GM21526 (cell line): ENCODE measurements around the gene HLCS.

ENCODE experiments used
- ATAC-seq: cut with Tn5 transposase; IDR thresholded peaks from one replicate; pipeline ENCODE4 v1.9.1; 2021; ENCODE audit warnings: moderate library complexity; ENCODE audit not compliant: unreplicated experiment, low FRiP score

The HLCS gene

DNA sequence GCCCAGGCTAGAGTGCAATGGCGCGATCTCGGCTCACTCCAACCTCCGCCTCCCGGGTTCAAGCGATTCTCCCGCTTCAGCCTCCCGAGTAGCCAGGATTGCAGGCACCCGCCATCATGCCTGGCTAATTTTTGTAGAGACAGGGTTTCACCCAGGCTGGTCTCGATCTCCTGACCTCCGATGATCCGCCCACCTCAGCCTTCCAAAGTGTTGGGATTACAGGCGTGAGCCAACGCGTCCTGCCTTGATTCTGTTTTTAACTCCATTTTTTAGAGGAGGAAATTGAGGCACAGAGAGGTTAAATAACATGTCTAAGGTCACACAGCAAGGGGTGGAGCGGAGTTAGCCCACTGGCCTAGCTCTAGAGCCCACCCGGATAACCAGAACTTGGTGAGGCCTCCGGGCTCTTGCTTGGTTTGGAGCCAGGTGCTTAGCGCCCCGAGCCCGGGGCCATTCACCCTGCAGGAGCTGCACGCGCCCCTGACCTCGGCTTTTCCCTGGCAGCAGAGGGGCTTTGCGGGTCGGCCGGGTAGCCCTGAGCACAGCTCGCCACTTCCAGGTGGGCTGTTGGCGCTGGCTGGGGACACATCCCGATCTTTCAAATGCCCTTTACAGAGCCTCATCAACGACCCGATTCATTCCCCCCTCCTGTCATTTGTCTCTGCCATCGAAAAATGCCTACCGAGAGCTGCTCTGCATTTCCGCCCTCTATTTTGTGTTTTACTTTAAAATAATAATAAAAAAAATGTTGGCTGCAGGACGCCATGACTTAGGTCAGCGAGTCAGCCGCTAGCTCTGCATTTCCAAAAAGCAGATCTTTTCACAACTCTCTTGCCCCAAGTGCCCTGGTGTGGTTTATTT lies 256.4 kb downstream of the HLCS start:
- ATAC-seq = no peak

DNA sequence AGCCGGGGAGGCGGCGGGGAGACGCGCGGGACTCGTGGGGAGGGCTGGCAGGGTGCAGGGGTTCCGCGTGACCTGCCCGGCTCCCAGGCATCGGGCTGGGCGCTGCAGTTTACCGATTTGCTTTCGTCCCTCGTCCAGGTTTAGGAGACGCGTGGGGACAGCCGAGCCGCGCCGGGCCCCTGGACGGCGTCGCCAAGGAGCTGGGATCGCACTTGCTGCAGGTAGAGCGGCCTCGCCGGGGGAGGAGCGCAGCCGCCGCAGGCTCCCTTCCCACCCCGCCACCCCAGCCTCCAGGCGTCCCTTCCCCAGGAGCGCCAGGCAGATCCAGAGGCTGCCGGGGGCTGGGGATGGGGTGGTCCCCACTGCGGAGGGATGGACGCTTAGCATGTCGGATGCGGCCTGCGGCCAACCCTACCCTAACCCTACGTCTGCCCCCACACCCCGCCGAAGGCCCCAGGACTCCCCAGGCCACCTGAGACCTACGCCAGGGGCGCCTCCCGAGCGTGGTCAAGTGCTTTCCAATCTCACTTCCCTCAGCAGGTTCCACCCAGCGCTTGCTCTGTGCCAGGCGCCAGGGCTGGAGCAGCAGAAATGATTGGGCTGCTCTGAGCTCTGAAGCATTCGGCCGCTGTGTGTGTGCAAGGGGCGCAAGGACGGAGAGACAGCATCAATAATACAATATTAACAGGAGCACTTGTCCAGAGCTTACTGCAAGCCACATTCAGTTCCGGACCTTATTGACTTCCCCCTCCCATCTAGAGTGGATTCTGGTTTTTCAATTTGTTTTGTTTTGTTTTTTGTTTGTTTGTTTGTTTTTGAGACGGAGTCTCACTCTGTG lies 257.2 kb downstream of the HLCS start:
- ATAC-seq = no peak

DNA sequence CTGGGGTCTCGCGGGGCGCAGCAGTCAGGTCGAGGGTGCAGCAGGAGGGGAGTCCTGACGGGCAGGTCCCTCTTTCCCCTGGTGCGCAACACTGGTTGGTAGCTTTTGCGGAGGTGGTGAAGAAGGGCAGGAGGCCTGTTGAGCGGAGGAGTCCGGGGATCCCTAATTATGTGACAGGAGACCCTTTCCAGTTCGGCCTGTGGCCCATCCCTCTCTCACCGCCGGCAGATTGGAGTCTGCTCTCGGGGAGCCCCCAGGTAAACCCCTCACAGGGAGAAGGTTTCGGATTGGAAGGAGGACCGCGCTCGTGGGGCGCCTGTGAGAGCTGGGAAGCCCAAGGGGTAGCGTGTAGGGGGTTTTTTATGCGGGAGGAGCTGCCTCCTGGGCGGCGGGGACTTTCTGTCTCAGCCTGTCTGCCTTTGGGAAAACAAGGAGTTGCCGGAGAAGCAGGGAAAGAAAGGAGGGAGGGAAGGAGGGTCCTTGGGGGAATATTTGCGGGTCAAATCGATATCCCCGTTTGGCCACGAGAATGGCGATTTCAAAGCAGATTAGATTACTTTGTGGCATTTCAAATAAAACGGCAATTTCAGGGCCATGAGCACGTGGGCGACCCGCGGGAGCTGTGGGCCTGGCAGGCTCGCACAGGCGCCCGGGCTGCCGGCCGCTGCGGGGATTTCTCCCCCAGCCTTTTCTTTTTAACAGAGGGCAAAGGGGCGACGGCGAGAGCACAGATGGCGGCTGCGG lies 258.0 kb downstream of the HLCS start:
- ATAC-seq = no peak

DNA sequence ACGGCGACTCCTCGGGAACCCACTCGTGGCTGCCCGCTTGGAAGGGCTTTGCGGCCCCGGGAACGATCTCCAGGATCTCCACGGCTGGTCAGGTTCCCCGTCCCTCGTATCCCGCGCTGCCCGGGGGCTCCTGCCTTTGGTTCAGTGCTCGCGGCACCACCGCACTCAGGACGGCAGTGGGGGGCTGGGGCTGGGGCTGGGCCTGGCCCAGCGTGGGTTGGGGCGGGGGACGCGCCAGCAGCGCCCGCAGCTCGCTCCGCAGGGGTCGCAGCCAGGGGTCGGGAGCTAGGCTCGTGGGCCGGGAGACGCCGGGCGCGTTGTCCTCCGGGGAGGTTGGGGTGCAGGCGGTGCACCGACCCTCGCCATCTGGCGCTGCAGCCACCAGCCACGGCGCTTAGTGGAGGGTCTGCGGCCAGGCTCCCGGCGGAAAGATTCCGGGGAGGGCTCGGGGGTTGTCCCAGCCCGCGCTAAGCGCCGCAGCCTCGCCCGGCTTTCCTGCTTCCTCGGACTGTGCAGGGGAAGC lies 258.6 kb downstream of the HLCS start:
- no peak for ATAC-seq

DNA sequence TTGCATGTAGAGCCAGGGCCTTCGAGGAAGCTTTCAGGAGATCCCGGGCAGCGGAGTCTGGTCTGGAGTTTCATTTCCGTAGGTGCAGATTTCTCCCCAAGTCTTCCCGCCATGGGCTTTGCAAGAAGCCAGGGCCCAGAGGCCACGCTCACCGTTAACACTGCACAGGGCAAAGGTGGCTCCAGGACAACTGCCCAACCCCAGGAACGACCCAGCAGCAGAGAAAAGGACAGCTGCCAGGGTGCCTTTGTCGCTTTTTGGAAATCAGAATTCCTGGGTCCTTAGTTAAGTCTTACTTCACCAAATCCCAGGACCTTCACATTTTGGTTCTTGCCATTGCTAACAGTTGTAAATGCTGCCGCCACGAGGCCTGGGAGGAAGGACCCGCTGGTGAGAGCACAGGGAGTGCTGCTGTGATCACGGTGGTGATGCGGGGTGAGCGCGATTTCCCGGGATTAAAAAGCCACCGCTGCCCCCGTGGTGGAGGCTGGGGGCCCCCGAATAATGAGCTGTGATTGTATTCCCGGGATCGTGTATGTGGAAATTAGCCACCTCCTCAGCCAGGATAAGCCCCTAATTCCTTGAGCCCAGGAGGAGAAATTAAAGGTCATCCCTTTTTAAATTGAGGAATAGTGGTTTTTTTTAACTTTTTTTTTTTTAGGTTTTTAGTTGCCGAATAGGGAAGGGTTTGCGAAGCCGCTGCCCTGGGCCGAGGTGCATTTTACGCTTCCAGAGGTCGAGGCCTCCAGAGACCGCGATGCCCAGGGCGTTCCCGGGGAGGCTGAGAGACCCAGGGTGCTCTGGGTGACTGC lies 259.3 kb downstream of the HLCS start:
- no peak for ATAC-seq

DNA sequence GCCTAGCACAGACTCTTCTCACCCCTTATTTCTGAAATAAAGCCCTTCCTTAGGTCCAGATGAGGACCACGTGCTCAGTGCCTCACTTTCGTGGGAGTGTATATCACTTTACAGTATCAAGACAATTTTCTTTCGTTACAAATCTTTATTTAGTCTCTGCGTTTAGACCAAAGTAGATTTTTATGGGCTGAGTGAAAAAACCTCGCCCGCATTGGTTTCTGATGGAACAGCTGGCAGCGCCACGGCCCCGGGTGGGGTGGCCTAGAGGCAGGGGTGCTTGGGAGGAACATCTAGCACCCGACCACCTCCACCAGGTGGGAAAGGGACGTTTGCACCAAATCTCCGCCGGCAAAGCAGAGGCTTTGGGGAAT lies 260.0 kb downstream of the HLCS start:
- ATAC-seq = no peak

DNA sequence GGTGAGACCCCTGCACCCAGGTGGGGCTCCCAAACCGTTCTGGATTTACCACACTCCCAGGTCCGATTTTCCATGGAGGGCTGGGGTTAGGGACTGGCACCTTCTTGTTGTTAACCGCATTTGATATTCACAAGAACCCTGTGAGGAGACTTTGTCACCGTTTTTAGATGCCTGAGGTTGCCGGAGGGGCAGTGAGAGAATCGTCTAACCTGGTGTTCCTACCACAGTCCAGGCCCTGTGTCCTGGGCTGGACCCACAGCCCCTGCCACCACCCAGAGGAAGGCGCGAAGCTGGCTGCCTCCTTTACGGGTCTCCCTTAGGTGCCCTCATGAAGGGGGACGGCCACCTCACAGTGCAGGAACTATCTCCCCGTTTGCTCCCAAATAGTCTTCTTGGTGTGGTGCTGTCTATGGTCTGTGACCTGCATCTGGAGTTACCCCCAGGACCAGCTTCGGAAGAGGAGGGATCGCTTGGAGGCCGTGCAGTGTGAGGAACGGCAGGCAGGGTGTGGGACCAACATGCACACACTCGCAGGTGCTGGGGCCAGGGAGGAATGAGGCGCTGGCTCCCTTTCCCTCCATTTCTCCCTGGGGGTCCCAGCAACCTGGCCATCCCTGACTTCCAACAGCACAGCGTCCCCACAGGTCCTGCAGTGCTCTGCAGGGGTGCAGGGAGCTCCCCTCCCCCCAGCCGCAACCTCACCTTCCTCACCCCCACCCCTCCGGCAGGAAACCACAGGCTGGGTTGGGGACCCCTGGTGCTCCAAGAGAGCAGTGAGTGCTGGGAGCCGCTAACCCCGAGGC lies 260.6 kb downstream of the HLCS start:
- ATAC-seq = no peak

DNA sequence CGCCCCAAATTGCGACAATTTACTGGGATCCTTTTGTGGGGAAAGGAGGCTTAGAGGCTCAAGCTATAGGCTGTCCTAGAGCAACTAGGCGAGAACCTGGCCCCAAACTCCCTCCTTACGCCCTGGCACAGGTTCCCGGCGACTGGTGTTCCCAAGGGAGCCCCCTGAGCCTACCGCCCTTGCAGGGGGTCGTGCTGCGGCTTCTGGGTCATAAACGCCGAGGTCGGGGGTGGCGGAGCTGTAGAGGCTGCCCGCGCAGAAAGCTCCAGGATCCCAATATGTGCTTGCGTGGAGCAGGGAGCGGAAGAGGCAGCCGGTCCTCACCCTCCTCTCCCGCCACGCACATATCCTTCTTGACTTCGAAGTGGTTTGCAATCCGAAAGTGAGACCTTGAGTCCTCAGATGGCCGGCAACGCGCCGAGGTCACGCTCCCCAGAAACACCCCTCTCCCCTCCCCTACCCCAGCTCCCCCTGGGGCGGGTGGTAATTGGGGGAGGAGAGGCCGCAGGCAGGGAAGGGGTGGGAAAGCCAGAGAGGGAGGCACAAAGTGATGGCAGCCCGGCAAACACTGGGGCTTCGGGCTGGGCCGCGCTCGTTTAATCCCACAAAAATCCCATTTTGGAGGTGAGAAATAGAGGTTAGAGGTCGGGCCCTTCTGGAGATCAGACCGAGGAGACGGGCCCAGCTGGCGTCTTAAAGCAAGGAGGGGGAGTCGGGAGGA lies 261.4 kb downstream of the HLCS start:
- ATAC-seq = no peak

DNA sequence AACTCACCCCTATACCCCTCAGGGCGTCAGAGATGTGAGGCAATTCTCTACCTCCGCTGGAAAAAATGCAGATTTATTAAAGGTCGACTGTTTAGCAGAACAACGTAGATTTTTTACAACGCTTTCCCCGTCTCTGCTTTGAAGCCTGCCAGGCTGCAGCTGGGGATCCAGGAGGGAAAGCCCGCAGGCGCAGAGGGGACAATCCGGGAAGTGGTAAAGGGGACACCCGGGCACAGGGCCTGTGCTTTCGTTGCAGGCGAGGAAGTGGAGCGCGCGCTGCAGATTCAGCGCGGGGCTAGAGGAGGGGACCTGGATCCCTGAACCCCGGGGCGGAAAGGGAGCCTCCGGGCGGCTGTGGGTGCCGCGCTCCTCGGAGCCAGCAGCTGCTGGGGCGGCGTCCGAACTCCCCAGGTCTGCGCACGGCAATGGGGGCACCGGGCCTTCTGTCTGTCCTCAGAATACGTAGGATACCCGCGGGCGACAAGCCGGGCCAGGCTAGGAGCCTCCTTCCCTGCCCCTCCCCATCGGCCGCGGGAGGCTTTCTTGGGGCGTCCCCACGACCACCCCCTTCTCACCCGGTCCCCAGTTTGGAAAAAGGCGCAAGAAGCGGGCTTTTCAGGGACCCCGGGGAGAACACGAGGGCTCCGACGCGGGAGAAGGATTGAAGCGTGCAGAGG lies 262.1 kb downstream of the HLCS start:
- ATAC-seq = no peak

DNA sequence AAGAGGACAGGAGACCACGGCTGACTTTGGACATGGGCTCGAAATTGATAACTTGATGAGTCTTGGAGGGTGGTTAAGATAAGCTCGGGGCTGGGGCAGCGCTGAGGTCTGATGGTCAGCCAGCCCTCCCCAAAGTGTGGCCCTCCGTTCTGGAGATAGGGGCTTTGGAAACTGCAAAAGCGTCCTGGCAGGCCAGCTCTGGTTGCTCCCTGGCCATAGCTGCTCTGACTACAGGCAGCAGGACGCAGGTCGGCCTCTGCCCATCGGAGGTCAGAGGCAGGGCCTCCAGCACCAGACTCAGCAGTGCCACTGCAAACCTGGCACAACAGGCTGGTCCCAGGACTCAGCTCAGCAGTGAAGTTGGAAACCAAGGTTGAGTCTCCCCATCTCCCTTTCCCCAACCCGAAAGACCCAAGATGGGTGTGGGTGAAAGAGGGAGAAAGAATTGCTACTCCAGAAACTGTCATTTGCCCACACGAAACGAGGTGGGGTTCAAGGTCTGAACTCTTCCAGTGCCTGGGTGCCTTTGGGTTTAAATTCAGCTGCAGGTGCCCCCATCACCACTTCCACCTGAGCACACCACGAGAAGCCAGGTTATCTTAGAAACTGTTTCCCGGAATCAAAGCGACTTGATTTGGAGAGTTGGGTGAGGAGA lies 262.7 kb downstream of the HLCS start:
- ATAC-seq = no peak

DNA sequence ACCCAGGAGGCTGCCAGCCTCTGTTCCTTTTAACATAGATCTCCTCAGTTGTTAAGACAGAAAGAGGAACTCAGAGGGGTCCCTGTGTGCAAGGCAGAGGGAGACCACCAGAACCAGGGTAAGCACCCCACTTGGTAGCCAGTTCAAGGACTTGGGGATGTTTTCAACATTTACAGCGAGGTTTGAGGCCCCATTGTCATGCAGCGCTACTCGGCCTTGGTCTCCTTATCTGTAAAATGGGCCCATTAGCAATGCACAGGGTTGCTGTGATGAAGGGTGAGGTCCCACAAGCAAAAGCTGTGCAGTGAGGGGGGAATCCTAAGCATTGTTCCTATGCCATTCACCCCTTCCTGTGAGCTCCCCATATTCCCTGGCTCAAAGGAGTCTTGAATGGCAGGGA lies 263.3 kb downstream of the HLCS start:
- ATAC-seq = no peak

DNA sequence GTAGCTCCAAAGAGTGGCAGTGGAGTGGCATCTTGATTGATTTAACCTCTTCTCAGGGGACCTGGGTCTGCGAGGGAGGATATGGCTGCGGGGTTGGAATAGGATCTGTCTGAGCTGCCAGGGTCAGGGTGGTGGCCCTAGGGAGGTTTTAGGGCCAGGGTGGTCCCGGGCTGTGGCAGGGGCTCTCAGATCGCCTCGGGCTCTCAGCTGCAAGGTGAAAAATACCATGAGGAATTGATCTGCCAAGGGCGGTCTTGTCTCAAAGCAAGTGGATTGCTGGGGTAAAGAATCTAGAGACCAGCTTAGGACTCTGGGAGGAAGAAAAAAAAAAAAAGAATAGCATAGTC lies 263.9 kb downstream of the HLCS start:
- ATAC-seq = no peak

DNA sequence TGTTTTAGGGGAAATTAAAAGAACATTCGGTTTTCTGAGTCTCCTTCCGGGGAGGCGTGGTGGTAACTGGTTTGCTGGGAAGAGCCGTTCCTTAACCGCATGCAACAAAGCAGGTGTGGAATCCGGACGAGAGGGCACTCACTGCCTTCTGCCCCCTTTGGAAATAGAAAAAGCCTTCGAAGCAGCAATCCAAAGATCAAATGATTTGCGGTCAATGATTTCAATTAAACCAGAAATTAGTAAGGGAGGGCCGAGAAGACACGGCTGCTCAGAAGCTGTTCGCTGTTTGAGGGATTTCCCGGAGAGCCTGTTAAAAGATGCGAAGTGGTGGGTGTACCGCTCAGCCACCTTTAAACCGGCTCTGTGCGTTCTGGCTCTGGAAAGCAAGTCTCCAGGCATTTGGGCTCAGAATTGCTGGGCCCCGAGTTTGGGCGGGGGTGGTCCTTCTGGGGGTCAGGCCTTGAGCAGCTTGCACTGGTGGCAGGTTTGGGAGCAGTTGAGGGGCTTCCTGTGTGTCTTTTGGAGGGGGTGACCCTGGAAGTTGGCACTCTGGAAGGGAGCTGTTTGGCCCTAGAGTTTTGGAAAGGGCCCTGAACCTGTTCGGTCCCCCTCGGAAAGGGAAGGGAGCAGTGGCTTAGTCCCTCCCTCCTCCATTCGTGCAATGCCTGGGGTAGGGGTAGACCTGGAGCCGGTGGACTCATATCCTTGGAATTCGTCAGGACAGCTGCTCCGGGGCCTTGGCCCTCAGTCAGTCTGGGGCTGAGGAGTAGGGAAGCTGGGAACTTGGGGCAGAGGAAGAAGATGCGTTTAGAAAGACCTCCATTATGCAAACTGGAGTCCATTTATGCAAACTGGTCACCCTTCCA lies 264.5 kb downstream of the HLCS start:
- no peak for ATAC-seq

DNA sequence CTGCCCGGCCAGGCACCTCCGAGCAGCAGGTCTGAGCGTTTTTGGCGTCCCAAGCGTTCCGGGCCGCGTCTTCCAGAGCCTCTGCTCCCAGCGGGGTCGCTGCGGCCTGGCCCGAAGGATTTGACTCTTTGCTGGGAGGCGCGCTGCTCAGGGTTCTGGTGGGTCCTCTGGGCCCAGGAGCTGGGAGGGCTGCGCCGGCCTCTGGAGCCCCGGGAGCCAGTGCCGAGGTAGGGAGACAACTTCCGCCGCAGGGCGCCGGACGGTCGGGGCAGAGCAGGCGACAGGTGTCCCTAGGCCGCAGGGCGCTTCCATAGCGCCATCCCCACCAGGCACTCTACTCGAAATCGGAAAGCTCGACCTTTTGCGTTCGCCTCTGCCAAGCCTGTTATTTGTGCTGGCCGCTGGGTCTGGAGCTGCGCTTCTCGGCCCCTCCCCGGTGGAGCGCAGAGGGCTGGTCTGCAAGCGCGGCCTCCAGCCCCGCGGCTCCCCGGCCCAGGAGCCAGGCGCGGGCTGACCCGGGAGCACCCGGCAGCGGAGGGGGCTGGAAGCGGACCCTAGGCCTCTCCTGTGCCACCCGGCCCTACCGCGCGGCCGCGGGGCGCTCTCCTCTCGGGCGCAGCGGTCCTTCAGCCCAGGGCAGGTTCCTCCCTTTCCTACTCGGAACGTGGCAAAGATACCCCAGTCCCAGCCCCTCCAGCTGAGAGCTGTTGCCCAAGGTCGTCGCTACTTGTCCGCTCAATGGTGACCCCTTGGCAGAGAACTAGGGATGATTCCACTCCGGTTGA lies 265.3 kb downstream of the HLCS start:
- ATAC-seq = no peak
